RKO (cell line): Measurements from ENCODE around the gene OCA2.
"Not testable (repeated sequence)": the region's sequence is repeated elsewhere in the genome, so short reads cannot be mapped to it uniquely, and the experiment has no call there.

ENCODE experiments used
- DNase-seq: peaks from one replicate; pipeline ENCODE4 v3.0.0-alpha.2; 2016; ENCODE audit warnings: low spot score

OCA2 gene

DNA sequence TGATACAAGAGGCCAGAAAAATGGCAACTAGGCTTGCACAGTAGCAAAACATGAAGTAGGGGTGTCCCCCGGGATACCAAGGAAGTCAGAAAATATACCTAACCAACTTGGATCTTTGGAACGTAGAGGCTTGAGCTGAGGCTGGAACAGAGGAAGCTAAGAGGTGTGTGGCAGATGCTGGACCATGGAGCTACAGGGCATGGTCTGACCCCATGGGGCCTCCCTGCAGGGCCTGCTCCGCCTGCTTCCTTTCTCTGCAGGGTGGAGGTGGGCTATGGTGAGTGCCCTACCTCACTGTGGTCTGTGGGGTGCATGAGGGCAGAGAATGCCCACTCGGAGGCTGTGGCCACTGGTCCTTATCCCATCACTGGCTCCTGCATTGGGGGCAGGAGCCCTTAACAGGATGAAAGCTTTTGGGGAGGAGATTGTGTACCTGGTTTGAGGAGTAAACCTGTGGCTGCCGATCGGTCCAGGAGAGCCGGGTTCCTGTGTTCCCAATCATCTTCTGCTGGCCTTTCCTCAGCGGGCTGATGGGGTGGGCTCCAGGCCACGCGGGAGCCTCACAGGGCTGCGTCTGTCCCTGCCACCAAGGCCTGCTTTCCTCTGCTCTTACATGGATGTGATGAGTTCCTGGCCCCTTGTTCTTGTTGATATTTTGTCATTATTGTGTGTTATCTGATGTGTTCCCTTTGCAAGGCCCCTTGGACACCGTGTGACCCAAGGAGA, 96.8 kb downstream of the OCA2 start:
- no peak for DNase-seq

DNA sequence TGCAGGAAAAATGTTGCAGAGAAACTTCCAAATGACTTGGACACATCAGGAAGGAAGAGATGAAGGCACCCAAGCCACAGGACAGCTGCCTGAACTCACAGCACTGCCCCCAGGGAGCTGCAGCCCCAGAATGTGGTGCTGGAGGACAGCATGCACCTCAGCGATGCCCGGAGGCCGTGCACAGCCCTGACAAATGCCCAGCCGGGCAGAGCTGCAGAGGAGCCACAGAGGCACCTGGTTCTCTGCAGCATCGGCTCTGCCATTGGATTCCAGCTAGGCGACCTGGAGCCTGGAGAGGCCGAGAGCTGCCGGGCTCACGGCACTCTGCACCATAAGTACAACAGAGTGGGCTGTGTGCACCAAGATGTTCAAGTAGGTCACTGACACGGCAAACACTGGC, 97.5 kb downstream of the OCA2 start:
- no peak for DNase-seq

DNA sequence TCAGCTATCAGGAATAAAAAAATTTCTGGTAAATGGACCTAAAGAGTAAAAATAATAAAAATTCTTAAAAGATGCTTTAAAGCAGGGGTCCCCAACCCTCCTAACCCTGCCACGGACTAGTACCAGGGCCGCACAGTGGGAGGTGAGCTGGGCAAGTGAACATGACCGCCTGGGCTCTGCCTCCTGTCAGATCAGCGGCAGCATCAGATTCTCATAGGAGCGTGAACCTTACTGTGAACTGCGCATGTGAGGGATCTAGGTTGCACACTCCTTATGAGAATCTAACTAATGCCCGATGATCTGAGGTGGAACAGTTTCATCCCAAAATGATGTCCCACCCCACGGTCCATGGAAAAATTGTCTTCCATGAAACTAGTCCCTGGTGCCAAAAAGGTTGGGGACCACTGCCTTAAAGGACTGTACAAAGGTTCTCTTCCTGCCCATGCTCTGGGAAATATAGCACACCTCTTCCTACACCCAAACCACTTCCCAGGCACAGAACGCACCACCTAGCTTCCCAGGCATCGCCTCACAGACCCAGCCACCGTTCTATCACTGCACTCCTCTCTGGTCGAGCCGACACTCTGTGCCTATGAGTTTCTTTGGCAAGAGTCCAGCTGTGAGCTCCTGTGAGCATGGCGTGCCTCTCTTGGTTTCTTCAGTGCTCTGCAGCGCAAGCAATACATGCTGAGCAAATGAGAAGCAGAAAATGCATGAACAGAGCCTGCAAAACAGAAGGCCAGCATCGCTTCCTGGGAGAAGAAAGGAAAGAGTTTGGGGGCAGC, 104.9 kb downstream of the OCA2 start:
- no peak for DNase-seq

DNA sequence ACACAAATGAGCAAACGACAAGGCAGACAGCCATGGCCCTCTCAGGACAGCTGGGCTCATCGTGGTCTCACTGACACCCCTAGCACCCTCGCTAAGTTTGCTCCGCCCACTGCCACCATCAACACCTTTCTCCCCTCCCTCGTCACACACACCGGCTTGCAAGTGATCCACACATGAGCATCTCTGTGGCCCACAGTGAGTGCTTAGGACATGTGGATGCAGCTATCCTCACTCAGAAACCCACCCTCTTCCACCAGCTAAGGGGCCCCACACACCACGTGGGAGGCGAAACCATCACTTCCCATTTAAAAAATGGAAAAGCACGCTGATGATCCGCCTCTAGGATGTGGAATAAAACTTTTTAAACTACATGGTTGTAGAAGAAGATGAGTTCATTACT, 105.6 kb downstream of the OCA2 start:
- no peak for DNase-seq

DNA sequence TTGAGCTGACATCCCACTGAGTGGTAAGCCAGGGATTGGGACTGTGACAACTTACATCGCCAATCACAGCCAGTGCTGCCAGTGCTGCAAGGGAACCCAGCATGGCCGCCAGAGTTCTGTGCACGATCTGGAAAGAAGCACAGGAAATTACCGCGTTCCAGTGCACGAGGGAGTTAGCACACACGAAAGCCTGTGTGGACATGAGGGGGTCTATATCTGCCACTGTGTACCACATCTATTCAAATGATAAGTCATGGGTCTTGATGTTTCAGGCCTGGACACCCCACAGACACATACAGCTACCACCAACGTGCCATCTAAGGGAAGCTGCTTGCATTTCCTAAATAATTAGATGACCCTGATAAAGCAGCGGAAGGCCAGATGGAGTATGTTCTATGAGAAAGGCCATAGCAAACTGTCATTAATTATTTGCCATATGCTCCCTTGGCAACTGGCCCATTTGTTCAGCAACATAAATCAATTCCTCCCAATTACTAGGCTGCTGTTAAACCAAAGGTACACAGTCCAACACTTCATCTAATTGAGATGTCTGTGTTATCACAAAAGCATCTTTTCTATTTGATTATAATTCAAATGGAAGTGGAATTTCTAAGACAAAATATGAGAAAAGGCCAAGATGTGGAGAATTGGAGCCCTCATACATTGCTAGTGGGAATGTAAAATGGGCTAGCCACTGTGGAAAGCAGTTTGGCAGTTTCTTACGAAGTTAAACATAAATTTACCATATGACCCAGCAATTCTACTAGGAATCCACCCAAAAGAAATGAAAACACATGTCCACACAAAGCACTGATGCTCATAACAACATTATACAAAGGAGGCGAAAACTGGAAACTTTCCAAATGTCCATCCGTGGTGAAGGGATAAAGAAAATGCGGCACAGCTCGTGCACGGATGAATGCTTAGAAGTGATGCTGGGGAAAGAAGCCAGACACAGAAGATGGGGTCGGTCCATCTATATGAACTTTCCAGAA, 108.3 kb downstream of the OCA2 start:
- no peak for DNase-seq

DNA sequence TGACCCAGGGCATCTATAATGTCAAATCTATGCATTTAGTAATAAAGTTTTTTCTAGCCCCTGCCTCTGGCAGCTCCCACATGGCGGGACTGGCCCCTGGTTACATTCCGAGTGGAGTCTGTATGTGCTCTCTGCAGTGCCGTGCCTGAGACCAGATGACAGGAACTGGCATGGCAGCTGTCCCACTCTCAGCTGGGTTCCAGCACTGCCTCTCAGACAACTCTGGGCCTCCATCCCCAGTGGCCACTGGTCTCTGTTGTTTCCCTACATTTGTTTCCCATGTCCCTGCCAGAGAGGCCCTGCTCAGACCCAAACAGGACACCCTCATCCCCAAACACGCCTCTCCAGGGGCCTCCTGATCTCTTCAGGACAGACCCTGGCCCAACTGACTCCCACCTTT, 109.3 kb downstream of the OCA2 start:
- DNase-seq = no peak

DNA sequence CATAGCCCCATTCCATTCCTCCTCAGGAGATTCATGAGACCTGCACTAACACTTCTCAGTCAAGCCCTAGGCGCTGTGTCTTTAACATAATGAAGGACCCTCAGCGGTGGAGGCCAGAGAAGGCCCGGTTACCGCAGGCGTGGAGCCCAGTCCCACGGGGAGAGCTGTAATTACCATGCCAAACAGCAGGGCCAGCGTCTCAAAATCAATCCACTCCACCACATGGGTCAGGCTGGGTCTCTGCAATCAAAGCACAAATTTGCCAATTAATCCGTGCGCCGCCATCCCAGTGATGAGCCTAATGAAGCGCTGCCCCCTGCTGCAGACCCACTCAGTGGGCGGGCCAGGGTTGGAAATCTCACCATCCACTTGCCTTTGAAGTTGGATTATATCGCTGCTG, 109.7 kb downstream of the OCA2 start:
- DNase-seq = no peak

DNA sequence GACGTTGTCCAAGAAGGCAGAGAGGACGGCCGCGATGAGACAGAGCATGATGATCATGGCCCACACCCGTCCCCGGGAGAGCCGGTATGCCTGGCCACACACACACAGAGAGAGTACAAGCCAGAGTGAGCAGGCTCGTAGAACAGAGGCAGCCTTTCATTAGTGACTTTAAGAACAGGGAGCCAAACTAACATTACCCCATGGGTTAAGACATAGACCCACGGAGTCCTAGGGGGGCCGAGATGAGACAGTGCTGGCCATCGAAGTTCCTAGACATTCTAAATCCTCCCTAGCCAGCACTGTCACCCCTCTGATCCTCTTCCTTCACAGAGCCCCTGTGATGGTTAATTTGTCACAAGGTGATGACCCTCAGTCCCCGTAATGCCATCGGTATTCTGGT, 114.0 kb downstream of the OCA2 start:
- DNase-seq = no peak

DNA sequence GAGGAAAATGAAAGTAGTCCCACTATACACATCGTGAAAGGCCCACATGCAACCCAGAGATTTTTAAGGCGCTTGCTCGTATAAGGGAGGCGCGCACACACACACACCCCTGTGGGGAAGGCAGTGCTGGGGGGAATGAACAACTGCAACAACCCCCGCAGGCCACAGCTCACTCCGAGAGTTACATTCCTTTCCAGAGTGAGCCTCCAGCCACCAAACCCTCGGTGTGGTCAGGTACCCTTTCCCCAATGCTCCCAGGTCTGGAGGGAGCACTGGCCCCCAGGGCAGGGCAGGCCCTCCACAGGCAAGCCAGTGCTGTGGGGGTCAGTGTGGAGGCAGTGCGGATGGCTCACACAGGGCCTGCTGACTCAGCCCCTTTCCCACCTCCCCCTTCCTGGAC, 115.6 kb downstream of the OCA2 start:
- no peak for DNase-seq

DNA sequence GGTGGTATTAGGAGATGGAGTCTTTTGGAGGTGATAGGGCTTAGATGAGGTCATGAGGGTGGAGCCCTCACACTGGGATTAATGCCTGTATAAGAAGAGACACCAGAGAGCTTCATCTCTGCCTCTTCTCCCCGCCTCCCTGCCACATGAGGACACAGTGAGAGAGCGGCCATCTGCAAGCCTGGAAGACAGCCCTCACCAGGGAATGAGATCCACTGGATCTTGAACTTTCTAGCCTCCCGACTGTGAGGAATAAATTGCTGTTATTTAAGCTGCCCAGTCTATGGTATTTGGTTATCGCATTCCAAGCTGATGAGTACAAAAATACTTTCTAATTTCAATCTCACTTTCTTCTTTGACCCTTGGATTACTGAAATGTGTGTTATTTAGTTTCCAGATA, 121.4 kb downstream of the OCA2 start:
- no peak for DNase-seq

DNA sequence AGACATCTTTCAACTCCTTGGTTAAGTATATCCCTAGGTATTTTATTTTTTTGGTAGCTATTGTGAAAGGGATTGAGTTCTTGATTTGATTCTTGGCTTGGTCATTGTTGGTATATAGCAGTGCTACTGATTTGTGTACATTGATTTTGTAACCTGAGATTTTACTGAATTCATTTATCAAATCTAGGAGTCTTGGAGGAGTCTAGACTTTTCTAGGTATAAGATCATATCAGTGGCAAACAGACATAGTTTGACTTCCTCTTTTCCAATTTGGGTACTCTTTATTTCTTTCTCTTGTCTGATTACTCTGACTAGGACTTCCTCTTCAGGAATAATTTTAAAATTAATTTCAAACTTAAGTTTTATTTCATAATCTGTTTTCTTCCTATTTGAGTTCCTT, 125.2 kb downstream of the OCA2 start:
- DNase-seq = no peak

DNA sequence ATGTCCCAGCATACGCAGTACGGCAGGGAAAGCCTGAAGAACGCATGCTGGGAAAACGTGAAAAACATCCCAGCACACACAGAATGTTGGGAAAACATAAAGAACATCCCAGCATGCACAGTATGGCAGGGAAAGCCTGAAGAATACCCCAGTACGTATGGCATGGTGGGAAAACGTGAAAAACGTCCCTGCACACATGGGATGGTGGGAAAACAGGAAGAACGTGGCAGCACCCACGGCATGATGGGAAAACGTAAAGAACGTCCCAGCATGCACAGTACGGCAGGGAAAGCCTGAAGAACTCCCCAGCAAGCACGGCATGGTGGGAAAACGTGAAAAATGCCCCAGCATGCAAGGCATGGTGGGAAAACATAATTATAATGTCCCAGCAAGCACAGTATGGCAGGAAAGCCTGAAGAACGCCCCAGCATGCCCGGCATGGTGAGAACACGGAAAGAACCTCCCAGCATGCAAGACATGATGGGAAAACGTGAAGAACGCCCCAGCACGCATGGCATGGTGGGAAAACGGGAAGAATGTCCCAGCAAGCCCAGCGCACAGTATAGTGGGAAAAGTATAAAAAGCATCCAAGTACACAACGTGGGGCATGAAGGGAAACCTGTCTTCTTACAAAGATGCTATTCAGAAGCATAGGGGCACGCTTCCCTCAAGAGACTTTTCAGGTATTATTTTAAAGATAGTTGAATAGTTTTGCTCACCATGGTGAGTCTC, 128.3 kb downstream of the OCA2 start:
- DNase-seq = no peak

DNA sequence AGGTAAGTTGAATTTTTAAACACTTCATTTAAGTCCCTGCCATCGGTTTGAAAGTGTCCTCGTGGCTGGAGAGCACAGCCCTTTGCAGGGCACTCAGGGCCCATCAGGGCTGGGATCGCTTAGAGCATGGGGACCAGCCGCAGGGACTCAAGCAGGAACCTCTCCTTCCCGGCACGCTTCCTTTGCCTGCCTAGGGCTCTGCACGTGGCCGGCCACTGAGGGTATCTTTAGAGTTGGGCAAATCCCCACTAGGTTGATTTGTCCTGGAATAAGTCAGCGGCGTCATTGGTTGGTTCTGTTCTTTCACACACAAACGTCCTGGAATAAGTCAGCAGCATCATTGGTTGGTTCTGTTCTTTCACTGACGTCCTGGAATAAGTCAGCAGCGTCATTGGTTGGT, 131.6 kb downstream of the OCA2 start:
- no peak for DNase-seq

DNA sequence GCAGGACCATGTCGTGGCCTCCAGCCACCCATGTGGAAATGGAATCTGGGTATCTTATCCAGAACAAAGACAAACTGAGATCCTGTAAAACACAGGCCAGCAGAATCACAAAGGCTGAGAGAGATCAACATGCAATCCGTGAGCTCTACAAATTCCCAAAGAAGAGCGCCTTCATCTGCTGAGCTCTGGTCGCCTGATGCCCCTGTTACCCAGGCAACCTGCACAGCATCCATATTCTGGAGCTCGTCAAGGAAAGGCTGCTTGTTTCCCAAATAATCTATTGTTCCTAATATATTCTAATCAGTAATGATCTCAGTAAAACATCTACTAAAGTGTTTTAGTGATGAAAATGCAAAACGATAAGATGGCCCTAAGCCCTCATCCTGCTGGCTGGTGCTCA, 133.6 kb downstream of the OCA2 start:
- no peak for DNase-seq

DNA sequence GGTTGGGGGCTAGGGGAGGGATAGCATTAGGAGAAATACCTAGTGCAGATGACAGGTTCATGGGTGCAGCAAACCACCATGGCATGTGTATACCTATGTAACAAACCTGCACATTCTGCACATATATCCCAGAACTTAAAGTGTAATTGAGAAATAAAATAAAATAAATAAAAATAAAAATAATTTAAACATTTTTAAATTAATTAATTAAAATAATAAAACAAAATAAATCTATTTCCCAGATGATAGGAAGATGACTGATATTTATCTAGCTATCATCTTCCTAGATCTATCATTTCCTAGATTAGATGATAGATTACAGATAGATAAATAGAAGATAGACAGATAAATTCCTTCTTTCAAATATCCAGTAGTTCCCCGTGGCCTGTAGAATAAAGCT, 137.3 kb downstream of the OCA2 start:
- no peak for DNase-seq

DNA sequence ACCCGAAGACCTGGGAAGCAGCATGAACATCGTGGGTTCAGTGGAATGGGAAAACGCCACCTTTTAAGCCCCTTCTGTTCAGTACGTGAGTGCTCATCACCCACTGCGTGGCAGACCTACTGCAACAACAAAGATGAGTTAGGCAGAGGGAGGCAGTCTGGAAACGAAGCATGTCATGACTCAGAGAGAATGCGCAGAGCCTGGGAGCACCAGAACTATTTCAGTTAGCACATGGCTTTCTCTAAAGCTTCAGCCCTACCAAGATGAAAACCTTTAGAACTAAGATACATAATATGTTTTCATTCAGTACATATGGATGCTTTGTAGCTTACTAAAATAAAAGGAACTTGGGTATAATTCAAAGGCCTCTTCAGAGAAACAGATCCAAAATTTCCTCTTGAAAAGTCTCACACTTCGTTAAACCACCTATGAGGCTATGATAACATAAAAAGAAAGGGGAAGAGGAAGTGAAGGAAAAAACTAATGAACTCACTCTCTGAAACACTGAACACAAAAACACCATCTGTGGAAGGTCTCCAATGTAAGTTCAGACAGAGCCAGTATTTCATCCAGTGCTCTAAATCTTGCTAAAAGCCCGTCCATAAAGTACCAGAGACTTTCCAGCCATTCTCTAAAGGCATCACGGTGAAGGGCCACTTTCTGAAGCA, 140.1 kb downstream of the OCA2 start:
- DNase-seq = no peak

DNA sequence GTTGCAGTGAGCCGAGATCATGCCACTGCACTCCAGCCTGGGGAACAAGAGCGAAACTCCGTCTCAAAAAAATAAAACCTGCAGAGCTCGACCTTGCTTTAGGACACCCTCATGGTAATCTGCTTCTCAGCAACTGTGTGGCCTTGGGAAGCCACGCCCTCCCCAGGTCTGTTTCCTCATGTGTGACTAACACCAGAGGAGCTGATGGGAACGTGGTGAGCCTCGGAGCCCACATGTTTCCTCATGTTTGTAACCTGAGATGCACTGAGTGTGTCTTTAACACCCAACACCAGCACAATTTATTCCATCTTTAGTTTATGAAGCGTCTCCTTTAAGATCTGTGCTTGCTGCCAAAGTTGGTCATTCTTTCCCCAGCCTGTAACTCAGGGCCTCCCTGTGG, 142.8 kb downstream of the OCA2 start:
- DNase-seq = no peak

DNA sequence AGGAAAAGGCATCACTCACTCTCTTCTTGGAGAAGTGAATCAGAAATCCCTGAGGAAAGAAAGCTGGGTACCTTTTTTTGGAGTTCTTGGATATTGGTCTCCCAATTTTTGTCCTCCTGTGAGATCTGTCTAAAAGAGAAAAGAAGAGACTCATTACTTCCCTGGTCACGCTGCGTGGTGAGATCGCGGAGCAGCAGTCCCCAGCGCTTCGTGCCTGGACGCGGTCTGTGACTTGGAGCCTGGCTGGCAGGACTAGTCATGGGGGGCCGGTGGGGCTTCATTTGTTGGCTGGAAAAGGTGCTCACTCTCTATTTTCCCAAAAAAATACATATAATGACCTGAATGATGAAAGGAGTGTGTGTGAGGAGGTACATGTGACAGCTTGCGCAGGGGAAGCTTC, 144.0 kb downstream of the OCA2 start:
- no peak for DNase-seq

DNA sequence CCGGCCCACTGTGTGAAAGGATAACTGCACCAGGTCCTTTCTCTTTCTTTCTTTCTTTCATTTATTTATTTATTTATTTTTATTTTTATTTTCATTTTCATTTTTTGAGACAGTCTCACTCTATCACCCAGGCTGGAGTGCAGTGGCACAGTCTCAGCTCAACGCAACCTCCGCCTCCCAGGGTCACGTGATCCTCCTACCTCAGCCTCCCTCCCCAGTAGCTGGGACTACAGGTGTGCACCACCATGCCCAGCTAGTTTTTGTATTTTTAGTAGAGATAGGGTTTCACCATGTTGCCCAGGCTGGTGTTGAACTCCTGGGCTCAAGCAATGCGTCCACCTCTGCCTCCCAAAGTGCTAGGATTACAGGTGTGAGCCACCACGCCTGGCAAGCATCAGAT, 146.5 kb downstream of the OCA2 start:
- DNase-seq = not testable (repeated sequence)

DNA sequence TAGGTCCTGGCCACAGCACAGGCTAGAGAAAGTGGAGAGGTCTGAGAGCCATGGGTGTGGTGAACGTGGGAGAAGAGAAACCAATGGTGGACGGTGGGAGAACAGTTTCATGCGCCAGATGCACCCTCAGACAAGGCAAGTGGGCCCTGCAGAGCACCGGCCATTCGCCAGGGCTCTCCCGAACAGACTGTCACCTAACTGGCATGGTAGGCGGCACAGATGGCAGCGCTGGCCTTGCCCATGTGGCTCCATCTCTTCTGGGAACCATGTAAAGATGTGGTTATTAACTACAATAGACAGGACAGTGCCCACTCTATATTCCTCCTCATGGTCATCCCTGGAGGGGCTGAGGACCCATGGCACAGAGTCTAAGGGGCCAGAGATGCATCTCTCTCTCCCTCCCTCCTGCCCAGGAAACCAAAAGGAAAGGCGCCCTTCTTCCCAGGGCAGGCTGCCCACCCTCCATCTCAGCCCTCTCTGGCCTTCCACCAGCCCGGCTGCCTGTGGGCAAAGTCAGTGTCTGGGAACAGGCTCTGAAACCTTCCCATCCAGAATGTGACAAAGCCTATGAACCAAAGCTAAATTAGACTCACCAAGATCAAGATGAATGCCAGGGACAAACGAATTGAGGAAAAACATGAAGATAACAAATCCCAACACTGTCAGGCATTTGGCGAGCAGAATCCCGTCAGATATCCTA, 147.8 kb downstream of the OCA2 start:
- no peak for DNase-seq

DNA sequence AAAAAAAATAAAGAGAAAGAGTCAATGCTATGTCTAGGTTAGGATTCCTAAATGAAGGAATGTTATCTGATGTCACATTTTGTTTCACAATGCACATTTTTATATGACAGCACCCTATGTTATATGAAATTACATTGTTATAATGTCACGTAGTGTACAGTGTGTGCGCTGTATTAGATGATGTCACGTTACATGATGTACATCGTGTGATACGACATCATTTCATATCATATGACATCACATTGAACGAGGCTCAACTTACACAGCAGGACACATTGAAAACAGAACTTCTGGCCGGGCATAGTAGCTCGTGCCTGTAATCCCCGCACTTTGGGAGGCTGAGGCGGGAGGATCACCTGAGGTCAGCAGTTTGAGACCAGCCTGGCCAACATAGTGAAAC, 150.0 kb downstream of the OCA2 start:
- DNase-seq = no peak
